SK-N-SH treated with all-trans-retinoic acid at 6 μM for 48 hours (cell line): ENCODE results near the gene SIM1.

Experiments used
- PATZ1 ChIP-seq: fragments of 250-450 bp; sonication (Bioruptor Pico); IDR thresholded peaks from 2 replicates; pipeline ENCODE4 v1.8.0; 2020; ENCODE audit warnings: mild to moderate bottlenecking, moderate library complexity, borderline replicate concordance
- TOX ChIP-seq: fragments of 250-450 bp; sonication (Bioruptor Pico); IDR thresholded peaks from 2 replicates; pipeline ENCODE4 v1.8.0; 2021; ENCODE audit warnings: mild to moderate bottlenecking, moderate library complexity, borderline replicate concordance
- ZC3H10 ChIP-seq: fragments of 250-450 bp; sonication (Bioruptor Pico); IDR thresholded peaks from 2 replicates; pipeline ENCODE4 v1.5.1; 2021; ENCODE audit warnings: mild to moderate bottlenecking, moderate library complexity
- ZNF565 ChIP-seq: fragments of 450-650 bp; formaldehyde crosslinking; conservative IDR thresholded peaks from 2 replicates; pipeline ENCODE4 v1.5.0; 2020; ENCODE audit warnings: low read depth, mild to moderate bottlenecking, moderate library complexity
- TF ChIP-seq, protein P1 (sequence below): fragments of 250-450 bp; sonication (Bioruptor Pico); IDR thresholded peaks from 2 replicates; pipeline ENCODE4 v1.5.0; 2020; ENCODE audit warnings: mild to moderate bottlenecking, moderate library complexity

- TF ChIP-seq ZNF565 (CRISPR knock-in tag): no peak
- TF ChIP-seq TOX (CRISPR knock-in tag): no peak
- no peak for TF ChIP-seq PATZ1 (CRISPR knock-in tag)
- no peak for TF ChIP-seq ZC3H10 (CRISPR knock-in tag)
- TF ChIP-seq, protein P1, sequence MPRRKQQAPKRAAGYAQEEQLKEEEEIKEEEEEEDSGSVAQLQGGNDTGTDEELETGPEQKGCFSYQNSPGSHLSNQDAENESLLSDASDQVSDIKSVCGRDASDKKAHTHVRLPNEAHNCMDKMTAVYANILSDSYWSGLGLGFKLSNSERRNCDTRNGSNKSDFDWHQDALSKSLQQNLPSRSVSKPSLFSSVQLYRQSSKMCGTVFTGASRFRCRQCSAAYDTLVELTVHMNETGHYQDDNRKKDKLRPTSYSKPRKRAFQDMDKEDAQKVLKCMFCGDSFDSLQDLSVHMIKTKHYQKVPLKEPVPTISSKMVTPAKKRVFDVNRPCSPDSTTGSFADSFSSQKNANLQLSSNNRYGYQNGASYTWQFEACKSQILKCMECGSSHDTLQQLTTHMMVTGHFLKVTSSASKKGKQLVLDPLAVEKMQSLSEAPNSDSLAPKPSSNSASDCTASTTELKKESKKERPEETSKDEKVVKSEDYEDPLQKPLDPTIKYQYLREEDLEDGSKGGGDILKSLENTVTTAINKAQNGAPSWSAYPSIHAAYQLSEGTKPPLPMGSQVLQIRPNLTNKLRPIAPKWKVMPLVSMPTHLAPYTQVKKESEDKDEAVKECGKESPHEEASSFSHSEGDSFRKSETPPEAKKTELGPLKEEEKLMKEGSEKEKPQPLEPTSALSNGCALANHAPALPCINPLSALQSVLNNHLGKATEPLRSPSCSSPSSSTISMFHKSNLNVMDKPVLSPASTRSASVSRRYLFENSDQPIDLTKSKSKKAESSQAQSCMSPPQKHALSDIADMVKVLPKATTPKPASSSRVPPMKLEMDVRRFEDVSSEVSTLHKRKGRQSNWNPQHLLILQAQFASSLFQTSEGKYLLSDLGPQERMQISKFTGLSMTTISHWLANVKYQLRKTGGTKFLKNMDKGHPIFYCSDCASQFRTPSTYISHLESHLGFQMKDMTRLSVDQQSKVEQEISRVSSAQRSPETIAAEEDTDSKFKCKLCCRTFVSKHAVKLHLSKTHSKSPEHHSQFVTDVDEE (CRISPR knock-in tag): no peak
Observed at GRCh38 chr6:100457311-100457990, 7.3 kb downstream of the SIM1 start.
